ENCODE measurements around the gene TMSB15C.

Gene TMSB15C

DNA sequence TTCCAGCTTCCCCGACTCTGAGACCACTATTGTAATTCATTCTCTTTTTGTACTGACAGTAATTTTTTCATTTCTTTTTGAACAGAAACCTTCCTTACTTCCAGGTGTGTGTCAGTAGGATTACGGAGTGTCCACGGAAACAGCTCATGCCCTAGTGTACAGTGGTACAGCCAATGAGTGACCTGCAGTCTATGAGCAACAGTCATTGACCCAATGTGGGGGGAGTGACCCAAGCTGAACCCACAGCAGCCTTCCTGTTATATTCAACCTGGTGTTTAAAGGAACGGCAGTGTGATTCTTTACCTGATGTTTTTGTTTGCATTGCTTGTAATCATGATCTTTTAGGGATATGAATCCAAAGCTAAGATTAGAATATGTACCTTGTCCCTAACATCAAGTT, 35.0 kb downstream of the TMSB15C start:
- DNase-seq = no peak

DNA sequence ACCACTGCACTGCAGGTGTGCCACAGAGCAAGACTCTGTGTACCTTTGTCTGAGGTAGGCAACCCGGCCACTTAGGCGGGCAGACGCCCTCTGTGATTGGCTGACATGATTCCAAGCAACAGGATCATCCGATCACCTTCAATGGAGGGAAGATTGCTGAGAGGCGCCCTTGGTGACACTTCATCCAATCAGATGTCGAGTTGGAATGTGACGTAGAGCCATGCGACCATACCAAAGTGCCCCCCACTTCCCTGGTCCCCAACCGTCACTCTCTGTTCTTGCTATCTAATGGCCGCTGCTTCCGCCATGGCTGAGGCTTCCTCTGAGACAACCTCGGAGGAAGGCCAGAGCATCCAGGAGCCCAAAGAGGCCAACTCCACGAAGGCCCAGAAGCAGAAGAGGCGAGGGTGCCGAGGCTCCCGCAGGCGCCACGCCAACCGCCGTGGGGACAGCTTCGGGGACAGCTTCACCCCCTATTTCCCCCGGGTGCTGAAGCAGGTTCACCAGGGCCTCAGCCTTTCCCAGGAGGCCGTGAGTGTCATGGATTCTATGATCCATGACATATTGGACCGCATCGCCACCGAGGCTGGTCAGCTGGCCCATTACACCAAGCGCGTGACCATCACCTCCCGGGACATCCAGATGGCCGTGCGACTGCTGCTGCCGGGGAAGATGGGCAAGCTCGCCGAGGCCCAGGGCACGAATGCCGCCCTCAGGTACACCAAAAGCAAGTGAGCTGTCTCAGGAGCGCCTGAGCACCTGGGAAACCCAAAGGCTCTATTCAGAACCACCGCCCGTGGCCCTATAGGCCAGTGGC, 36.1 kb downstream of the TMSB15C start, which contains the start of gene H2BW2:
Gene H2BW2 (plus strand): TSS at position 268 of the 817 bp plus-strand sequence. CDS start 39 bp downstream, at position 307.
- no peak for DNase-seq
